Measurements from ENCODE around the gene MMAB.
A peak's percentile ranks its signal among the peaks of the same experiment; 100 is the strongest.

The MMAB gene

DNA sequence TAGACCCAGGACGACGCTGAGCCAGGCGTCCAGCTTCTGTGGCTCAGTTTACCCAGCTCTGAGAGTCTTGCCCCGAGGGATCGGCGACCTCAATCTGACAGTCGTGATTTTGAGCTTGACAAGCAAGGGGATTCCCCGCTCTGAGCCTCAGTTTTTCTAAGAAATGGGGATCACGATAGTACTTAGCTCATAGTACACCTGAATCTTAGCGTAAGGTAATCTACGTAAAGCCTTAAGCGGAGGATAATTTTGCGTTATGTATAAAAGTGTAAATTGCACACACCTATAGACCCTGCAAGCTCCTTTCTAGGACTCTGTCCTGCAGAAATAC is 575 bp upstream of the MMAB start:
- TF ChIP-seq, protein P1, sequence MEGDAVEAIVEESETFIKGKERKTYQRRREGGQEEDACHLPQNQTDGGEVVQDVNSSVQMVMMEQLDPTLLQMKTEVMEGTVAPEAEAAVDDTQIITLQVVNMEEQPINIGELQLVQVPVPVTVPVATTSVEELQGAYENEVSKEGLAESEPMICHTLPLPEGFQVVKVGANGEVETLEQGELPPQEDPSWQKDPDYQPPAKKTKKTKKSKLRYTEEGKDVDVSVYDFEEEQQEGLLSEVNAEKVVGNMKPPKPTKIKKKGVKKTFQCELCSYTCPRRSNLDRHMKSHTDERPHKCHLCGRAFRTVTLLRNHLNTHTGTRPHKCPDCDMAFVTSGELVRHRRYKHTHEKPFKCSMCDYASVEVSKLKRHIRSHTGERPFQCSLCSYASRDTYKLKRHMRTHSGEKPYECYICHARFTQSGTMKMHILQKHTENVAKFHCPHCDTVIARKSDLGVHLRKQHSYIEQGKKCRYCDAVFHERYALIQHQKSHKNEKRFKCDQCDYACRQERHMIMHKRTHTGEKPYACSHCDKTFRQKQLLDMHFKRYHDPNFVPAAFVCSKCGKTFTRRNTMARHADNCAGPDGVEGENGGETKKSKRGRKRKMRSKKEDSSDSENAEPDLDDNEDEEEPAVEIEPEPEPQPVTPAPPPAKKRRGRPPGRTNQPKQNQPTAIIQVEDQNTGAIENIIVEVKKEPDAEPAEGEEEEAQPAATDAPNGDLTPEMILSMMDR (IDR thresholded peaks at IDR 0.05; ENCODE audit: unreplicated experiment in 3 of 3): no peak
- H3K27me3 Mint-ChIP-seq (ENCODE audit: low read depth): no peaks in the 10 kb centered on the region
- peaks cover 25% of the 10 kb centered on the region for H3K4me1 Mint-ChIP-seq
- H3K36me3 Mint-ChIP-seq (ENCODE audit: low read depth): peaks cover 33% of the 10 kb centered on the region
- H3K27ac Mint-ChIP-seq: peak overlapping the region; percentile 74 to 95 (median 90)
- H3K4me3 Mint-ChIP-seq: peak overlapping the region; percentile 92 to 99 (median 95)
- no peaks in the 10 kb centered on the region for H3K9me3 Mint-ChIP-seq

DNA sequence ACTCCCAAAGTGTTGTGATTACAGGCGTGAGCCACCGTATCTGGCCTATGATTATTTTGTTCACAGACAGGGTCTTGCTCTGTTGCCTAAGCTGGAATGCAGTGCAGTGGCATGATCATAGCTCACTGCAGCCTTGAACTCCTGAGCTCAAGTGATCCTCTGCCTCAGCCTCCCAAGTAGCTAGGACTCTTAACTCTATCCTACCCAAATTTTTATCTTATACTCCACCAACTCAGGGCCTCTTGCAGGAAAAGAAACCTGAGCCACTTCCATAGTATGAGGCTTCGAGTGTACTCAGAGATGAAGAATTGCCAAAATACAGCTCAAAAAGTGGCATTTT is 828 bp downstream of the MMAB start:
- Mint-ChIP-seq H3K36me3 (ENCODE audit: low read depth) (peaks cover 25% of the 10 kb centered on the region), H3K27me3 (ENCODE audit: low read depth) (no peaks in the 10 kb centered on the region), H3K9me3 (no peaks in the 10 kb centered on the region), H3K4me3 (peak overlapping the region; percentile 92 to 99 (median 95)), H3K27ac (peak overlapping the region; percentile 74 to 95 (median 90)), H3K4me1 (peaks cover 25% of the 10 kb centered on the region)
- TF ChIP-seq, protein P1 (IDR thresholded peaks at IDR 0.05; ENCODE audit: unreplicated experiment in 3 of 3): no peak

DNA sequence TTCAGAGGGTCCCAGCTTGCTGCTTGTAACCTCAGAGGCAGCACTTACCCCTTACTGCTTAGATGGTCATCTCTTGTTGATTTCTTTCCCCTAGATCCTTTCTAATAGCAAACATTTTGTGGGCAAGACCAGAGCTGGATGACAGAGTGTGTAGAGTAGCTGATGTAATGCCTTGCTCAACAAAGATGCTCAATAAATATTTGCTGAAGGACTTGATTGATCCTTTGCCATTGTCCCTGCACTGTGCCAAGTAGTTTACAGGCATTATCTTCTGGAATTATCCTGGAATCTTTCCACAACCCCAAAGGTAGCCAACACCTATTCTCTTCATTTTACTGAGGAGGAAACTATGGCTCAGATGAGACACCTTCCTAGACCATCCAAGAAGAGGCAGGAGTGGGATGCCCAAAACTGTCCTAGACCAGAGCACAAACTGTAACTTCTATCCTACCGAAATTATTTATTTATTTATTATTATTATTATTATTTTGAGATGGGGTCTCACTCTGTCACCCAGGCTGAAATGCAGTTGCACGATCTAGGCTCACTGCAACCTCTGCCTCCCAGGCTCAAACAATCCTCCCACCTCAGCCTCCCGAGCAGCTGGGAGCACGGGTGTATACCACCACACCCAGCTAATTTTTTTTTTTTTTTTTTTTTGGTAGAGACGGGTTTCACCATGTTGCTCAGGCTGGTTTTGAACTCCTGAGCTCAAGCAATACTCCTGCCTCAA is 1.4 kb downstream of the MMAB start:
- H3K36me3 Mint-ChIP-seq (ENCODE audit: low read depth): peaks cover 21% of the 10 kb centered on the region
- peaks cover 25% of the 10 kb centered on the region for H3K4me1 Mint-ChIP-seq
- no peaks in the 10 kb centered on the region for H3K27me3 Mint-ChIP-seq (ENCODE audit: low read depth)
- H3K27ac Mint-ChIP-seq: peak overlapping the region in 1 of 3 experiments; percentile 38
- peak overlapping the region; percentile 31 to 56 (median 51) for H3K4me3 Mint-ChIP-seq
- no peaks in the 10 kb centered on the region for H3K9me3 Mint-ChIP-seq
- TF ChIP-seq, protein P1 (IDR thresholded peaks at IDR 0.05; ENCODE audit: unreplicated experiment in 3 of 3): no peak

DNA sequence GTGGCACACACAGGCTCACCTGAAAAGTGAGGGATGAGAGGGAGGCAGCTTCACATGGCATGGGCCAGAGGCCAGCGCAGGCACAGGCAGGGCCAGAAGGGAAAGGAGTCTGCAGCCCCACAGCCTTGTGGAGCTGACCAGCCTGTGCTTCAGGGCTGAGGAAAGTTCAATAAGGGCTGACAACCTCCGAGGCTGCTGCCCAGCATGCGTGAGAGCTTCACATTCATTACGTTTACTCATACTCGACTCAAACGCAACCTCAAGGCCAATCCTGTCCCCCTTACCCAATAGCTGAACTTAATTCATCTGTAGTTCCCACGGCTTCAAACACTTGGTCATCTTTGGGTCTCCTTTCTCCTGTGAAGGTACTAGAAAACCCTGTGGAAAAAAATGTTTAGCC is 4.8 kb downstream of the MMAB start:
- H3K4me3 Mint-ChIP-seq: no peak overlapping the region
- TF ChIP-seq, protein P1 (IDR thresholded peaks at IDR 0.05; ENCODE audit: unreplicated experiment in 3 of 3): no peak
- H3K27ac Mint-ChIP-seq: no peak overlapping the region
- H3K4me1 Mint-ChIP-seq: peaks cover 10% of the 10 kb centered on the region
- H3K9me3 Mint-ChIP-seq: no peaks in the 10 kb centered on the region
- no peaks in the 10 kb centered on the region for H3K27me3 Mint-ChIP-seq (ENCODE audit: low read depth)
- H3K36me3 Mint-ChIP-seq (ENCODE audit: low read depth): peaks cover 18% of the 10 kb centered on the region

DNA sequence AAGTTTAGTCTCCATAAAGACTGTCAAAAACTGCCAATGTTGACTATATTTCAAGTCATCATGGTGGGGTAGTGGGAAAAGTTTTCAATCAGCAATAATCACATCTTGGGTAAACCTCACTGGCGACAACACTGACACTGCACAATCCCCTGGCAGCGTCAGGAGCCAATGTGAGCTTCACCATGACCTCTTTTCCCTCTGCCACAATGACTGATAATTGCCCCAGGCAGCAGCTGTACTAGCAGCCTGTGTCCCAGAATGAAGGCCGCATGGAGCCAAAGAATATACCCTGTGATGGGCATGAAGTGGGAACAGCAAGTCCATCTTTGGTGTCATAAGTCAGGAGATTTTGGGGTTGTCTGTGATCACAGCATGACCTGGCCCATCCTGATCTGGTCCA is 5.3 kb downstream of the MMAB start:
- H3K27ac Mint-ChIP-seq: no peak overlapping the region
- no peaks in the 10 kb centered on the region for H3K9me3 Mint-ChIP-seq
- peaks cover 18% of the 10 kb centered on the region for H3K36me3 Mint-ChIP-seq (ENCODE audit: low read depth)
- peaks cover 6% of the 10 kb centered on the region for H3K4me1 Mint-ChIP-seq
- H3K4me3 Mint-ChIP-seq: no peak overlapping the region
- no peaks in the 10 kb centered on the region for H3K27me3 Mint-ChIP-seq (ENCODE audit: low read depth)
- TF ChIP-seq, protein P1 (IDR thresholded peaks at IDR 0.05; ENCODE audit: unreplicated experiment in 3 of 3): no peak

DNA sequence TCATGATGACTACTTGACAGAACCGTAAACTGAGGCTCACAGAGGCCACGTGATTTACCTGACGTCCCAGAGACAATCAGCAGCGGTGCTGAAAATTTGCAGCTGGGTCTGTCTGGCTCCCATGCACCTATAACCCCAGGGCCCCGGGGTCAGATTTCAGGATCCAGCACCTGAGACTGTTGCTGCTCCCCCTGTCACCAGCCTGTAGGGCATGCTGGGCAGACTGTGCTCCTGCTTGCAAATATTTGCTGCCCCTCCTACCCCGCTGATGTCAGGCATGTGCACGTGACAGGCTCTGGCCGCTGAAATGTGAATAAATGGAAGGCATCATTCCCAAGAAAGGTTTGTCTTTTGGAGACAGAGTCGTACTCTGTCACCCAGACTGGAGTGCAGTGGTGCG is 6.0 kb downstream of the MMAB start:
- TF ChIP-seq, protein P1 (IDR thresholded peaks at IDR 0.05; ENCODE audit: unreplicated experiment in 3 of 3): no peak
- Mint-ChIP-seq H3K4me1 (no peaks in the 10 kb centered on the region), H3K27ac (no peak overlapping the region), H3K4me3 (no peak overlapping the region), H3K27me3 (ENCODE audit: low read depth) (no peaks in the 10 kb centered on the region), H3K9me3 (no peaks in the 10 kb centered on the region), H3K36me3 (ENCODE audit: low read depth) (peaks cover 23% of the 10 kb centered on the region)

All from nephron (organoid).